K562 (cell line): ENCODE data around the gene CHDH. TPM values are rescaled to one million over a fixed set of nuclear protein-coding genes. Genes with fewer than 3 reads are reported as not detected.

Experiments
- ATAC-seq: fragments of 200-7000 bp; cut with Tn5 transposase; 3 replicates; pipeline ENCODE4 v1.9.1; 2020; ENCODE audit warnings: moderate library complexity
- BruUV-seq: library from RNA; stranded (reverse); fragments of 400-500 nt; replicated peaks from 2 replicates; lab custom pipeline; 2021; lab: Mats Ljungman, UMichigan
- CTCF ChIA-PET: fragments of 300-600 bp; formaldehyde crosslinking; extraction: SDS; loops from one replicate; lab custom pipeline; 2021; ENCODE audit warnings: low intra/inter-chr PET ratio; lab: Yijun Ruan, JAX
- POLR2A ChIA-PET: fragments of 300-600, 350-650 bp; sonication (Branson Sonifier 250); formaldehyde crosslinking; extraction: SDS; loops from one replicate; lab custom pipeline; 2021; ENCODE audit warnings: antibody characterized with exemption, inconsistent platforms; lab: Yijun Ruan, JAX
- DNase-seq, 4 experiments: peaks; one replicate each; pipeline versions ENCODE4 v3.0.0 to v3.0.0-alpha.2; 2011 to 2018; ENCODE audit warnings: low spot score in 3 of 4, mixed read lengths in 3 of 4; ENCODE audit errors: extremely low read depth in 1 of 4
- FAIRE-seq: peaks from 2 replicates; lab custom pipeline; 2011; peaks lifted over from hg19 to GRCh38; lab: Jason Lieb, UNC
- H2AFZ ChIP-seq: 2 replicates; pipeline ENCODE4 v1.6.0; 2011; ENCODE audit warnings: low read depth, low read length, control low read depth, inconsistent platforms
- H3K27ac ChIP-seq: fragments of 200-600 bp; 3 replicates; pipeline ENCODE4 v1.8.0; 2011; ENCODE audit warnings: low read depth, mild to moderate bottlenecking, control low read depth, inconsistent platforms, low read length, moderate library complexity, mixed read lengths; ENCODE audit errors: extremely low read depth
- H3K27me3 ChIP-seq, 2 experiments: fragments of 300-600 bp in 1 of 2; 2 replicates in 1 of 2; 3 replicates in 1 of 2; pipeline versions ENCODE4 v1.6.0 to v1.8.0; 2011; ENCODE audit warnings: inconsistent platforms in 2 of 2, low read length in 2 of 2, mild to moderate bottlenecking in 1 of 2, mixed read lengths in 1 of 2, moderate library complexity in 1 of 2; ENCODE audit not compliant: control insufficient read depth in 2 of 2, insufficient read depth in 2 of 2
- H3K36me3 ChIP-seq: fragments of 300-600 bp; 3 replicates; pipeline ENCODE4 v1.8.0; 2011; ENCODE audit warnings: mild to moderate bottlenecking, low read length, inconsistent platforms; ENCODE audit not compliant: control insufficient read depth, insufficient read depth
- H3K4me1 ChIP-seq, 2 experiments: fragments of 200-600 bp in 1 of 2; replicated peaks in 1 of 2; 2 replicates in 1 of 2; 3 replicates in 1 of 2; pipeline versions ENCODE4 v1.5.1 to v1.8.0; 2011; ENCODE audit warnings: inconsistent platforms in 2 of 2, low read length in 2 of 2, mild to moderate bottlenecking in 1 of 2, mixed read lengths in 1 of 2, moderate library complexity in 1 of 2; ENCODE audit not compliant: control insufficient read depth in 2 of 2, insufficient read depth in 2 of 2
- H3K4me2 ChIP-seq: 2 replicates; pipeline ENCODE4 v1.6.1; 2011; ENCODE audit warnings: low read length, control low read depth, inconsistent platforms, mixed read lengths; ENCODE audit not compliant: insufficient read depth
- H3K4me3 ChIP-seq: fragments of 200-600 bp; sonication (generic), shearing (Covaris generic); 2 replicates; pipeline ENCODE4 v1.5.1; 2016; ENCODE audit warnings: control low read depth, inconsistent platforms
- H3K79me2 ChIP-seq: fragments of 200-600 bp; 3 replicates; pipeline ENCODE4 v1.8.0; 2011; ENCODE audit warnings: low read length, inconsistent platforms; ENCODE audit not compliant: control insufficient read depth, insufficient read depth
- H3K9ac ChIP-seq, 2 experiments: 2 replicates each; pipeline versions ENCODE4 v1.6.0 to v1.6.1; 2011; ENCODE audit warnings: low read depth in 2 of 2, low read length in 2 of 2, control low read depth in 1 of 2, inconsistent platforms in 1 of 2, mild to moderate bottlenecking in 1 of 2, mixed read lengths in 1 of 2; ENCODE audit not compliant: insufficient read depth in 1 of 2
- H3K9me1 ChIP-seq: one replicate; pipeline ENCODE4 v1.6.0; 2011; ENCODE audit warnings: inconsistent platforms, mild to moderate bottlenecking, low read length, moderate library complexity; ENCODE audit not compliant: control insufficient read depth, insufficient read depth
- H3K9me3 ChIP-seq: replicated peaks from 2 replicates; pipeline ENCODE4 v1.5.1; 2011; ENCODE audit warnings: low read depth, low read length, inconsistent platforms; ENCODE audit not compliant: control insufficient read depth, insufficient read depth
- H4K20me1 ChIP-seq: replicated peaks from 2 replicates; pipeline ENCODE4 v1.6.1; 2011; ENCODE audit warnings: low read length, inconsistent platforms, mixed read lengths; ENCODE audit not compliant: control insufficient read depth, insufficient read depth
- E2F6 ChIP-seq, 2 experiments: IDR thresholded peaks; 2 replicates each; pipeline ENCODE4 v1.6.1; 2011; ENCODE audit warnings: borderline replicate concordance in 1 of 2, control low read depth in 1 of 2, low read depth in 1 of 2, low read length in 1 of 2, mild to moderate bottlenecking in 1 of 2, mixed read lengths in 1 of 2, moderate library complexity in 1 of 2; ENCODE audit not compliant: insufficient read depth in 1 of 2, insufficient read length in 1 of 2, poor library complexity in 1 of 2, severe bottlenecking in 1 of 2; ENCODE audit errors: extremely low read depth in 1 of 2
- LARP7 ChIP-seq: fragments of 450-650 bp; IDR thresholded peaks from 2 replicates; pipeline ENCODE4 v1.6.1; 2016
- PHF20 ChIP-seq: fragments of 450-650 bp; IDR thresholded peaks from 2 replicates; pipeline ENCODE4 v1.6.1; 2018; ENCODE audit not compliant: partially characterized antibody
- YY1 ChIP-seq, 3 experiments: IDR thresholded peaks; 2 replicates each; pipeline ENCODE4 v1.6.1; 2011; ENCODE audit warnings: low read length in 2 of 3, mild to moderate bottlenecking in 2 of 3, moderate library complexity in 2 of 3, borderline replicate concordance in 1 of 3, control low read depth in 1 of 3, low read depth in 1 of 3; ENCODE audit not compliant: insufficient read depth in 3 of 3, insufficient replicate concordance in 2 of 3, control insufficient read depth in 1 of 3, insufficient read length in 1 of 3; ENCODE audit errors: extremely low read depth in 1 of 3
- ZNF584 ChIP-seq: fragments of 200-800 bp; sonication (Bioruptor generic); IDR thresholded peaks from 2 replicates; pipeline ENCODE4 v1.6.1; 2016; ENCODE audit warnings: low read depth, mild to moderate bottlenecking, missing genetic modification characterization, missing compliant biosample characterization
- WGBS: fragments of 100-300 bp; shearing (Covaris generic); methylation state at CpG from one replicate; pipeline ENCODE4 v1.1.6; 2016; ENCODE audit warnings: low coverage, mixed read lengths; ENCODE audit not compliant: insufficient coverage; ENCODE audit errors: missing lambda C conversion rate; 5-methylcytosine and 5-hydroxymethylcytosine counted together
- in situ Hi-C: fragments of 300-500 bp; cut with MboI; formaldehyde crosslinking; loops from 4 replicates; pipeline ENCODE4 v1.15.0; 2018; ENCODE audit warnings: inconsistent platforms, mixed read lengths
- intact Hi-C: fragments of 100-400 bp; cut with micrococcal nuclease; formaldehyde crosslinking; loops from 2 replicates; pipeline ENCODE4 v1.14.2; 2022
- polyA plus RNA-seq, 8 experiments: library from polyadenylated mRNA; depleted of rRNA in 4 of 8; stranded (reverse) in 5 of 8; unstranded in 3 of 8; fragments of >200 nt; fragmentation: Nextera tagmentation in 2 of 8; fragmentation: Illumina TruSeq in 1 of 8; extraction: Ambion mirVana in 2 of 8; extraction: Trizol in 1 of 8; gene quantifications; 2 replicates each; pipeline versions ENCODE4 v1.2.1 to v1.2.3, GENCODE V29; 2011 to 2014; ENCODE audit warnings: inconsistent platforms in 1 of 8, missing spikeins in 1 of 8
- total RNA-seq, 7 experiments: library from RNA; depleted of rRNA in 6 of 7; stranded (reverse); fragments of >200 nt in 6 of 7; fragmentation: Illumina TruSeq in 2 of 7; extraction: Trizol in 2 of 7; gene quantifications; 2 replicates each; pipeline versions ENCODE4 v1.2.1 to v1.2.3, GENCODE V29; 2011 to 2021; ENCODE audit warnings: low replicate concordance in 1 of 7

CHDH gene
- total and polyA plus RNA-seq, 9 of the 15 experiments (the other 6 are each of a cell fraction or from before 2014, with no cell fraction given): 0.06 to 1.9 (median 0.46) TPM

GRCh38 chr3:53892286-53892637 is 46.0 kb upstream of the CHDH start:
- Histone ChIP-seq H3K36me3 (peaks cover 10% of the 10 kb centered on the region; the same call in 1 of the 3 replicates), H3K9me1 (peaks cover 2% of the 10 kb centered on the region), H3K9ac (peak overlapping the region in 1 of 2 experiments; percentile 80; a peak in 3 of 4 replicates), H4K20me1 (peaks cover 13% of the 10 kb centered on the region; the same call in 1 of the 2 replicates), H3K27ac (peak overlapping the region; percentile 84), H3K4me2 (peak overlapping the region; percentile 73), H3K27me3 (no peaks in the 10 kb centered on the region), H3K9me3 (no peaks in the 10 kb centered on the region), H3K4me1 (peaks cover 0 to 11% of the 10 kb centered on the region in 2 experiments; a peak in 3 of 5 replicates), H2AFZ (peak overlapping the region; percentile 93), H3K4me3 (peak overlapping the region; percentile 81), H3K79me2 (peaks cover 21% of the 10 kb centered on the region)
- in situ Hi-C loops (no loop called here), intact Hi-C loops (no loop called here)
- BruUV-seq: TSS peak; percentile 95
- TF ChIP-seq E2F6 (IDR thresholded peaks at IDR 0.05; ENCODE audit: borderline replicate concordance in 1 of 2, extremely low read depth in 1 of 2, insufficient read depth in 1 of 2, insufficient read length in 1 of 2, low read depth in 1 of 2, low read length in 1 of 2, poor library complexity in 1 of 2, severe bottlenecking in 1 of 2) (peak in 1 of 2 experiments; percentile 0), YY1 (IDR thresholded peaks at IDR 0.05; ENCODE audit: borderline replicate concordance in 1 of 3, control insufficient read depth in 1 of 3, extremely low read depth in 1 of 3, insufficient read depth in 3 of 3, insufficient read length in 1 of 3, insufficient replicate concordance in 2 of 3, low read depth in 1 of 3, low read length in 2 of 3) (peak in 1 of 3 experiments; percentile 59), ZNF584 (CRISPR knock-in tag) (0 out of 2 replicates have a peak, but pooled peaks have one; percentile 46), PHF20 (peak; percentile 2), LARP7 (no peak)
- ChIA-PET CTCF (no interaction called here), POLR2A (interaction anchor here (0.5 to 1.4 kb wide), 4 partner anchors 36 to 756 kb away, joined by 3 to 5 read pairs (median 3); no protein-coding TSS in a partner anchor)
- DNase-seq (no peak), FAIRE-seq (no peak), ATAC-seq (no peak)
- 55% methylated on average over 4 of the region's 4 CpGs for WGBS
